Testis (tissue), 2 donors: ENCODE measurements around the gene LRRC17.

Experiments
- CTCF ChIP-seq, 3 experiments: fragments of 450-650 bp in 2 of 3; fragments of 200-600 bp in 1 of 3; sonication (generic) in 1 of 3; IDR thresholded peaks; one replicate each; pipeline ENCODE4 v1.5.1; 2016 to 2019; ENCODE audit warnings: antibody characterized with exemption in 3 of 3, mild to moderate bottlenecking in 2 of 3, moderate library complexity in 1 of 3
- POLR2A ChIP-seq: fragments of 450-650 bp; IDR thresholded peaks from one replicate; pipeline ENCODE4 v1.6.1; 2017; ENCODE audit warnings: antibody characterized with exemption, mild to moderate bottlenecking, moderate library complexity

- TF ChIP-seq CTCF (IDR thresholded peaks at IDR 0.05) (no peak), POLR2A (no peak)
These were observed 22.8 kb downstream of the LRRC17 start for GRCh38 chr7:102935450-102936115.
